ENCODE measurements around the gene SLC16A10.

DNA sequence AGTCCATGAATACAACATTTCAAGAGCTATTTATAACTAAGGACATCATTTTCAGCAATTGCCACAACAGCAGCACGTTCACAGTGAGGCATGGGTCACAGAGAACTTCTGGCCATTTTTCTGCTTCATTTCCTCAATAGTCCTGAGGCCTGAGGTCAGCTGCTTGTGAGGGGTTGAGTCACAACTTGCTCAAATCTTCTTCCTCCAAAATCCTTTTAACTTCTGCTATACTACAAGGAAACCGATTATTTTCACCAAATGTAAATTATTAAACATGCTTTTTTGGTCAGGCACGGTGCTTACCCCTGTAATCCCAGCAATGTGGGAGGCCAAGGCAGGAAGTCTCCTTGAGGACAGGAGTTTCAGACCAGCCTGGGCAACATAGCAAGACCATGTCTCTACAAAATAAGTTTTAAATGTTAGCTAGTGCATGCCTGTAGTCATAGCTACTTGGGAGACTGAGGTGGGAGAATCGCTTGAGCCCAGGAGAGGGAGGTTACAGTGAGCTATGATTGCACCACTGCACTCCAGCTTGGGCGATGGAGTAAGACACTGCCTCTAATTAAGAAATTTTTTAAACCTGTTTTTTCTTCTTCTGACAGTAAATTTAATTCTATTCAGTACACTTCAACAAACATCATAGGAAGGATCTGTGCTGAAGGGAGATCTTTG lies 11.1 kb upstream of the SLC16A10 start:
- no peak for TF ChIP-seq POLR2A (IDR thresholded peaks at IDR 0.05; ENCODE audit: low read length)
- TF ChIP-seq GATA1 (IDR thresholded peaks at IDR 0.05; ENCODE audit: low read depth, low read length), result no peak
